ENCODE results near the gene KCNIP4.

GRCh38 chr4:21728304-21728703 lies 220.3 kb downstream of the KCNIP4 start:
- TF ChIP-seq CTCF (conservative IDR thresholded peaks at IDR 0.05) = no peak
- no peak for TF ChIP-seq EZH2 (IDR thresholded peaks at IDR 0.05; ENCODE audit: low read depth)
